LNCaP clone FGC (cell line): ENCODE measurements around the gene ZNF469.

ENCODE experiments used
- DNase-seq: peaks from one replicate; pipeline ENCODE4 v3.0.0-alpha.2; 2011; ENCODE audit warnings: low read depth
- H3K4me3 ChIP-seq: 2 replicates; pipeline ENCODE4 v1.5.1; 2011; ENCODE audit warnings: mild to moderate bottlenecking, low read depth, low read length, control low read depth
- CTCF ChIP-seq: IDR thresholded peaks from 2 replicates; pipeline ENCODE4 v1.5.1; 2012; ENCODE audit warnings: mild to moderate bottlenecking; ENCODE audit not compliant: control insufficient read depth, insufficient read depth; ENCODE audit errors: extremely low read depth

ZNF469 gene

GRCh38 chr16:88382491-88383400 is at the start of gene ZNF469:
TSS of gene ZNF469 (plus strand) at chr16:88382959. CDS start at chr16:88427471, 44,512 bp downstream.
- DNase-seq = no peak
- TF ChIP-seq CTCF = no peak
- no peak within 1 kb of the TSS for H3K4me3 ChIP-seq

GRCh38 chr16:88333848-88334777 is 48.6 kb upstream of the ZNF469 start:
- H3K4me3 ChIP-seq = no peak overlapping the region
- DNase-seq = no peak
- TF ChIP-seq CTCF = no peak

GRCh38 chr16:88334778-88335720 is 47.7 kb upstream of the ZNF469 start:
- no peak for DNase-seq
- no peak for TF ChIP-seq CTCF
- H3K4me3 ChIP-seq = no peak overlapping the region

GRCh38 chr16:88337021-88337420 is 45.7 kb upstream of the ZNF469 start:
- no peak for TF ChIP-seq CTCF
- no peak overlapping the region for H3K4me3 ChIP-seq
- DNase-seq = no peak

- no peak for TF ChIP-seq CTCF
- H3K4me3 ChIP-seq = no peak overlapping the region
- no peak for DNase-seq
Measured at GRCh38 chr16:88337538-88337937, 45.2 kb upstream of the ZNF469 start.

GRCh38 chr16:88338111-88338510 is 44.6 kb upstream of the ZNF469 start:
- no peak for TF ChIP-seq CTCF
- no peak overlapping the region for H3K4me3 ChIP-seq
- DNase-seq = no peak
